KMS-11 (cell line): ENCODE results near the gene FAM219B.
A peak's percentile ranks its signal among the peaks of the same experiment; 100 is the strongest.
"Not testable (repeated sequence)": the region's sequence is repeated elsewhere in the genome, so short reads cannot be mapped to it uniquely, and the experiment has no call there.

Experiments
- H2AFZ ChIP-seq: fragments of 200-600 bp; sonication (generic); 2 replicates; pipeline ENCODE4 v1.6.1; 2016; ENCODE audit warnings: antibody characterized with exemption, mixed run types, low read depth
- H3K27ac ChIP-seq: fragments of 200-600 bp; sonication (generic); 2 replicates; pipeline ENCODE4 v1.6.1; 2016; ENCODE audit warnings: mild to moderate bottlenecking, mixed run types
- H3K27me3 ChIP-seq: fragments of 200-600 bp; sonication (generic); 2 replicates; pipeline ENCODE4 v1.6.1; 2017; ENCODE audit warnings: mild to moderate bottlenecking, low read depth, mixed run types, moderate library complexity; ENCODE audit not compliant: insufficient read depth
- H3K36me3 ChIP-seq: fragments of 200-600 bp; sonication (generic); 2 replicates; pipeline ENCODE4 v1.6.1; 2017; ENCODE audit warnings: mild to moderate bottlenecking, mixed run types; ENCODE audit not compliant: insufficient read depth
- H3K4me1 ChIP-seq: fragments of 200-600 bp; sonication (generic); 2 replicates; pipeline ENCODE4 v1.6.1; 2016; ENCODE audit warnings: mild to moderate bottlenecking, low read depth, mixed run types; ENCODE audit not compliant: poor library complexity, severe bottlenecking
- H3K4me2 ChIP-seq: fragments of 200-600 bp; sonication (generic); 2 replicates; pipeline ENCODE4 v1.7.0; 2016; ENCODE audit warnings: mild to moderate bottlenecking, mixed run types
- H3K4me3 ChIP-seq: fragments of 200-600 bp; sonication (generic); IDR thresholded peaks from 2 replicates; pipeline ENCODE4 v1.6.1; 2017; ENCODE audit warnings: low read depth, low read length, mixed read lengths; ENCODE audit not compliant: insufficient read depth
- H3K79me2 ChIP-seq: fragments of 200-600 bp; sonication (generic); 2 replicates; pipeline ENCODE4 v1.6.1; 2016; ENCODE audit warnings: low read depth, mixed run types; ENCODE audit not compliant: insufficient read depth
- H3K9ac ChIP-seq: fragments of 200-600 bp; sonication (generic); 2 replicates; pipeline ENCODE4 v1.6.1; 2016; ENCODE audit warnings: mild to moderate bottlenecking, mixed run types
- H4K20me1 ChIP-seq: fragments of 200-600 bp; sonication (generic); 2 replicates; pipeline ENCODE4 v1.6.1; 2016; ENCODE audit warnings: mild to moderate bottlenecking, mixed run types; ENCODE audit not compliant: insufficient read depth
- CTCF ChIP-seq: fragments of 200-600 bp; sonication (generic); conservative IDR thresholded peaks from 2 replicates; pipeline ENCODE4 v1.6.1; 2017; ENCODE audit warnings: low read depth, mild to moderate bottlenecking, antibody characterized with exemption, low read length, moderate library complexity, mixed read lengths

The FAM219B gene

DNA sequence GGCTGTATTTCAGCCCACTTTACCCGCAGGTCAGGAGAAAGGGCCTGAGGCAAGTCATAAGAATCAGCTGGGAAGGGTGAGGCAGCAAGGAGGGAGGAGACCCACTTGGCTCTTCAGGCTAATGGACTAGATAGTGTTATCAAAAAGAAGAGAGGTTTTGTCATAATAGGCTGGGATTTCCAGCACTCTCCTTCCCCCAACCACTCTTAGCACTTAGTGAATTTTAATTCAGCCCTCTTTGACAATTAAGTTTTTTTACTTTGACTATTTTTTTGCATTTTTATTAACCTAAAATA, 16.0 kb downstream of the FAM219B start:
- peak overlapping the region; percentile 83; the same call in 1 of the 2 replicates for H3K9ac ChIP-seq
- no peaks in the 10 kb centered on the region for H4K20me1 ChIP-seq
- peaks cover 14% of the 10 kb centered on the region for H3K4me1 ChIP-seq
- no peaks in the 10 kb centered on the region; the same call in 1 of the 2 replicates for H3K36me3 ChIP-seq
- no peaks in the 10 kb centered on the region for H3K27me3 ChIP-seq
- peak overlapping the region; percentile 66 for H3K4me2 ChIP-seq
- H3K4me3 ChIP-seq: no peak overlapping the region
- H3K79me2 ChIP-seq: no peaks in the 10 kb centered on the region
- H3K27ac ChIP-seq: no peak overlapping the region
- no peak for TF ChIP-seq CTCF
- peak overlapping the region; percentile 82; the same call in 1 of the 2 replicates for H2AFZ ChIP-seq

DNA sequence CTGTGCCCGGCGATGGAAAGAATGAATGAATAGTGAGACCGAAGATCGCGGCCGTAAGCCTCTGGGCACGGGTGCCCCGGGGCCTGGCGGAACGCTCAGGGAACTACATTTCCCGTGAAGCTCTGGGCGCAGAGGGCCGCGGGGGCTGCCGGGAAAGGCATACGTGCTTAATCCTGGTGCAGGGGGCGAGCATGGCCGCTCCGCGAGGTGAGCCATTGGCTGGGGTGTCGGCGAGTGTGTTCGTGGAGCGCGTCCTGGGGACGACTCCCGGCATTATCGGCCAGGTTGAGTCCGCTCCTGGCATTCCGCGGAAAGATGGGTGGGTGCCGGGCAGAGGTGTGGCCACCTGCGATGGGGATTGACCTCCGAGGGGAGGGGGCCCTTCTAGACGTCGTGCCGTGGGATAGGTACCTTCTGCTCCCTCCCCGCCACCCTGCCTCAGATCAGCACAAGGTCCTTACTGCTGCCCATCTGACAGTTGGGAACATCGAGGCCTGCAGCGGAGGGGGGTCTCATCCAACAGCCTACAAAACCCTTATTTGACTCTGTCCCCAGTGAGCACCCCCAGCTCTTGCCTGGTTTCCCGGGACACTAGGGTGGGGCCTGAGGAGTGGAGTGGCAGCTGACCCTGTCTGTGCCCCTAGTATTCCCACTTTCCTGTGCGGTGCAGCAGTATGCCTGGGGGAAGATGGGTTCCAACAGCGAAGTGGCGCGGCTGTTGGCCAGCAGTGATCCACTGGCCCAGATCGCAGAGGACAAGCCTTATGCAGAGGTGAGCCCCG, 16.6 kb downstream of the FAM219B start, which contains the start of gene MPI:
Gene MPI, plus strand, starts transcription at position 160 of the 782 bp plus-strand sequence. Its CDS starts 32 bp downstream, at position 192.
- no peaks in the 10 kb centered on the region for H3K27me3 ChIP-seq
- no peaks in the 10 kb centered on the region; the same call in 1 of the 2 replicates for H3K36me3 ChIP-seq
- H3K9ac ChIP-seq: peak within 1 kb of the TSS; percentile 83
- H3K4me3 ChIP-seq: no peak within 1 kb of the TSS
- H3K27ac ChIP-seq: 0 out of 2 replicates have a peak within 1 kb of the TSS, but pooled peaks have one; percentile 25
- H4K20me1 ChIP-seq: no peaks in the 10 kb centered on the region
- peak within 1 kb of the TSS; percentile 66 for H3K4me2 ChIP-seq
- peak within 1 kb of the TSS; percentile 82 for H2AFZ ChIP-seq
- H3K4me1 ChIP-seq: peaks cover 14% of the 10 kb centered on the region
- TF ChIP-seq CTCF: no peak
- no peaks in the 10 kb centered on the region for H3K79me2 ChIP-seq

DNA sequence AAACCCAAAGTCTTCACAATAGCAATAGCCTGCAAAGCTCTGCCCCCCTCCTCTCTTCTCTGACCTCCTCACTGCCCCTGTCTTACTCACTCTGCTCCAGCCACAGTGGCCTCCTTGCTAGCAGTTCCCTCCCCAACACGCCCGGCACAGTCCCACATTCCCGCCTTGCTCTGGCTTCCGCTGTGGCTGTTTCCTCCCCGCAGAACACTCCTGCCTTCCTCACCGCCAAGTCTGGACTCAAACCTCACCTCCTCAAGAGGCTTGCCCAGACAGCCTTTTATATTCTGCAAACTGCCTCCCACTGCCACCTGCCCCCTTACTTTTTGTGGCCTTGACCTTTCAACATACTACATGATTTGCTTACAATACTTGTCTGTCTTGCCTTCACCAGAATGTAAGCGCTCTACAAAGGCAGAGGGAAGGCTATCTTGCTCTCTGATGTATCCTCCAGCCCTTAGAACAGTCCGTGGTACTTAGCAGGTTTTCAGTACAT, 17.2 kb downstream of the FAM219B start:
- Histone ChIP-seq H3K36me3 (no peaks in the 10 kb centered on the region; the same call in 1 of the 2 replicates), H2AFZ (peak overlapping the region; percentile 82), H4K20me1 (no peaks in the 10 kb centered on the region), H3K27ac (no peak overlapping the region), H3K9ac (peak overlapping the region; percentile 83), H3K4me2 (peak overlapping the region; percentile 66; the same call in 1 of the 2 replicates), H3K4me3 (no peak overlapping the region), H3K27me3 (no peaks in the 10 kb centered on the region), H3K4me1 (peaks cover 14% of the 10 kb centered on the region), H3K79me2 (no peaks in the 10 kb centered on the region)
- no peak for TF ChIP-seq CTCF

- Histone ChIP-seq H3K27me3 (no peaks in the 10 kb centered on the region), H3K79me2 (no peaks in the 10 kb centered on the region), H3K27ac (no peak overlapping the region), H4K20me1 (no peaks in the 10 kb centered on the region), H3K36me3 (no peaks in the 10 kb centered on the region; the same call in 1 of the 2 replicates), H3K4me1 (peaks cover 14% of the 10 kb centered on the region), H3K9ac (no peak overlapping the region), H3K4me2 (no peak overlapping the region), H3K4me3 (no peak overlapping the region), H2AFZ (no peak overlapping the region)
- TF ChIP-seq CTCF: no peak
These were observed 17.9 kb downstream of the FAM219B start for GRCh38 chr15:74888716-74889115.

- H2AFZ ChIP-seq, H4K20me1 ChIP-seq, H3K27ac ChIP-seq, H3K4me2 ChIP-seq, H3K9ac ChIP-seq, H3K79me2 ChIP-seq, H3K36me3 ChIP-seq, H3K27me3 ChIP-seq, H3K4me3 ChIP-seq: not testable (repeated sequence)
- H3K4me1 ChIP-seq: peaks cover 13% of the 10 kb centered on the region
These were observed 19.0 kb downstream of the FAM219B start for GRCh38 chr15:74887537-74888193.
